Ovary (tissue), 3 donors: ENCODE data around the gene LRRTM4.

Experiments
- CTCF ChIP-seq, 3 donors: fragments of 450-650 bp in 2 of 3; fragments of 200-600 bp in 1 of 3; IDR thresholded peaks; one replicate each; pipeline versions ENCODE4 v1.5.1 to v1.8.0; 2016 to 2022; ENCODE audit warnings: antibody characterized with exemption in 3 of 3, mild to moderate bottlenecking in 1 of 3
- EP300 ChIP-seq: sonication (generic); formaldehyde crosslinking; IDR thresholded peaks from one replicate; pipeline ENCODE4 v1.6.1; 2017; ENCODE audit warnings: antibody characterized with exemption
- POLR2A ChIP-seq: fragments of 450-650 bp; IDR thresholded peaks from one replicate; pipeline ENCODE4 v1.6.1; 2017; ENCODE audit warnings: antibody characterized with exemption, mild to moderate bottlenecking, moderate library complexity
- donor health status: DM: no; HTN: no; CAD: no.

- TF ChIP-seq CTCF (IDR thresholded peaks at IDR 0.05) (no peak), POLR2A (no peak), EP300 (no peak)
These were observed 504.0 kb downstream of the LRRTM4 start for GRCh38 chr2:77018219-77018618.
